ENCODE results near the gene B3GNT7. TPM values are rescaled to one million over a fixed set of nuclear protein-coding genes. Genes with fewer than 3 reads are reported as not detected.
"Not testable (repeated sequence)": the region's sequence is repeated elsewhere in the genome, so short reads cannot be mapped to it uniquely, and the experiment has no call there.

The B3GNT7 gene
- total RNA-seq, 1 experiment from 2014 or later, result 0.57 TPM

DNA sequence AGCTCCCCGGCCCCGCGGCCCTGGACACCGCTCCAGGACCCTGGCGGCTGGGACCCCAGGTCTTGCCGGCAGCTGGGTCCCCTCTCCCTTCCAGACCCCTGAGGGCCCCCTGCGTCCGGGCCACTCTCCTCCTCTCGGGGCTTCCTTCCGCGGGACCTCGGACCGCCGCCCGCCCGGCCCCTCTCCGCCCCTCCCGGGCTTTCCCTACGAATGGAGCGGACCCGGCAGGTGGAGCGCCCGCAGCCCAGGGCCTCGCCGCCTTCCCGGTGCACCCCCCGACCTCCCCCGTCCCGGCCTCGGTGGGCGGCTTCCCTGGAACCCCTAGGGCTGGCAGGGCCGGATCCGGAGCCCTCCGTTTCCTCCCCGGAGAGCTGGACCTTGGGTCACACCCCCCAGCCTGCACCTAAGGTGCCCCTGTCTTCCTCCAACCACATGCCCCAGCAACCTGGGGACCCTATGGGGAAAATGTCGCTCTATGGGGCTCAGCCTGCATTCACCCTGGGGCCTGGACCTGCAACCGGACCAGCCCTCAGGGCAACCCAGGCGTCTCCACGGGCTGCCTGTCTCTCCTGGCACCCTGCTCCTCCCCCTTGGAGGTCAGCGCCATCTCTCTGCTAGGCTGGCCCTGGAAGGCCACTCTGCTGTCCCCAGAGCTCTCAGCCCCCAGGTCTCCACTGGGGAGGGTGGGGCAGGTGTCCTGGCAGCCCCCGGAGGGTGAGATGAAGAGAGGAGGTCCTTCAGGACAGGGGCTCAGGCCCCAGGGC lies 730 bp downstream of the B3GNT7 start:
- no peak for DNase-seq (ENCODE audit: low read depth)
- in situ Hi-C loops (cut with HindIII; ENCODE audit: low pct_unique_long_range_greater_than_20kb, low sequenced_read_pairs), result no loop called here

DNA sequence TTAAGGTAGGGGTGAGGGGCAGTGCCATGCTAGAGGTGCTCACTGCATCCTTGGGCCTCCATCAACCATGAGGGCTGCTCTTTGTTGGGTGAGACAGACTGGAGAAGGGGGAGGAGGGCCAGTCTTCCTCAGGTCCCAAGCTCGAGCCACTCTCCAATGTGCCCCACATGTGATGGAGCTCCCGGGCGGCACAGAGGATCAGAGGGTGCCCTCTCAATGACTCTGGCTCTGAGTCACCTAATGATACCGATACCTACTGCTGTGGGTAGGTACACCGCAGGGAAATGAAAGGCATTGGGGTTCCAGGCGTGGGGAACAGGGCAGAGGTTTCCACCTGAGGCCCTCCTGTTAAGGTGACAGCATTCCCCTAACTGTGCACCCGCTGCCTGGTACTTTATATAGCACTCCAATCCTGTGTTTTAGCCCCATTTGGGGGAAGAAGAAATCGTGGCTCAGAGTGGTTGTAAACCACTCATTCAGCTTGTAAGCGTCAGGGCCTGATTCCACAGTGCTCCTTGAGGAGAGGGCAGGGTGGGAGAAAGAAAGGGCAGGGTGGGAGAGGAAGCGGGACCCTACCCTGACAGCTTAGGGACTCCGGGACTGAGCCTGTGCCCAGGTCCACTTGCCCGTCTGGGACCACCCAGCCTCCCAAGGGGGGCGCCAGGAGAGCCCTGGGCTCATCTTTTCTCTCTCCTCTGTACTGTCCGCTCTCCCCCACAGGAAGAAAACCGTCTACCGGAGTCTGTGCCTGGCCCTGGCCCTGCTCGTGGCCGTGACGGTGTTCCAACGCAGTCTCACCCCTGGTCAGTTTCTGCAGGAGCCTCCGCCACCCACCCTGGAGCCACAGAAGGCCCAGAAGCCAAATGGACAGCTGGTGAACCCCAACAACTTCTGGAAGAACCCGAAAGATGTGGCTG lies 1.8 kb downstream of the B3GNT7 start:
- in situ Hi-C loops (cut with HindIII; ENCODE audit: low pct_unique_long_range_greater_than_20kb, low sequenced_read_pairs), result no loop called here
- DNase-seq (ENCODE audit: low read depth), result no peak

DNA sequence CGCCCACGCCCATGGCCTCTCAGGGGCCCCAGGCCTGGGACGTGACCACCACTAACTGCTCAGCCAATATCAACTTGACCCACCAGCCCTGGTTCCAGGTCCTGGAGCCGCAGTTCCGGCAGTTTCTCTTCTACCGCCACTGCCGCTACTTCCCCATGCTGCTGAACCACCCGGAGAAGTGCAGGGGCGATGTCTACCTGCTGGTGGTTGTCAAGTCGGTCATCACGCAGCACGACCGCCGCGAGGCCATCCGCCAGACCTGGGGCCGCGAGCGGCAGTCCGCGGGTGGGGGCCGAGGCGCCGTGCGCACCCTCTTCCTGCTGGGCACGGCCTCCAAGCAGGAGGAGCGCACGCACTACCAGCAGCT lies 2.4 kb downstream of the B3GNT7 start:
- no peak for DNase-seq (ENCODE audit: low read depth)
- in situ Hi-C loops (cut with HindIII; ENCODE audit: low pct_unique_long_range_greater_than_20kb, low sequenced_read_pairs), result no loop called here

DNA sequence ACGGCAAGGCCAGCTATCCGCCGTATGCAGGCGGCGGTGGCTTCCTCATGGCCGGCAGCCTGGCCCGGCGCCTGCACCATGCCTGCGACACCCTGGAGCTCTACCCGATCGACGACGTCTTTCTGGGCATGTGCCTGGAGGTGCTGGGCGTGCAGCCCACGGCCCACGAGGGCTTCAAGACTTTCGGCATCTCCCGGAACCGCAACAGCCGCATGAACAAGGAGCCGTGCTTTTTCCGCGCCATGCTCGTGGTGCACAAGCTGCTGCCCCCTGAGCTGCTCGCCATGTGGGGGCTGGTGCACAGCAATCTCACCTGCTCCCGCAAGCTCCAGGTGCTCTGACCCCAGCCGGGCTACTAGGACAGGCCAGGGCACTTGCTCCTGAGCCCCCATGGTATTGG lies 3.1 kb downstream of the B3GNT7 start:
- in situ Hi-C loops (cut with HindIII; ENCODE audit: low pct_unique_long_range_greater_than_20kb, low sequenced_read_pairs), result no loop called here
- DNase-seq (ENCODE audit: low read depth), result no peak

DNA sequence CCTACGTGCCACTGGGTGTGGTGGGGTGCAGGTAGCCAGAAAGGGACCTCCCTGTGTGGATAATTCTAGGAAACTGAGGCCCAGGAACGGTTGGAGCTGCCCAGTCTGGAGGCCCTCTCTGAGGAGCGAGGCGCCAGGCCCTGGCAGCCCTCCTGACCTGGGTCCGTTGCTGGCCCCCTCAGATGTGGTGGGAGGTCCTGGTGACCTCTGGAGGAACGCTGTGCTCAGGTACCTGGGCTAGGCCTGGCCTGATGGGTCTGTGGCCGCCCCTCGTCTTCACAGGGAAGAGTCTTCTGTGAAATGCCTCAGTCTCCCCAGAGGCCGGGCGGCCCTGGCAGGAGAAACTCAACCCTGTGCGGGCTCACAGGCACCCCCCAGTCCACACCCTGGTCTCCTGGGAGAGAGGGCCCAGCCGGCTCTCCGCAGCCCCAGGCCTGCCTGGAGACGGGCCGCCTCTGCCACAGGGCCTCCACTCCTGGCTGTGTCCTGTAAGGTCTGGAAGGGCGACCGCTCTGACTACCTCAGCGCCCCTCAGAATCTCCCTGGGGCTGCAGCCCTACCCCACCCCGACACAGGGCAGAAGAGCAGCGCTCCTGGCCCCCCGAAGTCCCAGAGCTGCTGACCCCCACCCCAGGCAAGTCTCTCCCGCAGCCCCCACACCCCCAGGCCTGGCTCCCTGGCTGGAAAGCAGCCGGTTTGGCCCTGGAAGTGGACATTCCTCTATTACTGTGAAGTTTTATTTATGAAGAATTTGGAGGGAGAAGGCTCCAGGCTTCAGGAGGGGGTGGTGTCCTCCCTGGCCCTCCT lies 3.7 kb downstream of the B3GNT7 start:
- no peak for DNase-seq (ENCODE audit: low read depth)
- in situ Hi-C loops (cut with HindIII; ENCODE audit: low pct_unique_long_range_greater_than_20kb, low sequenced_read_pairs), result no loop called here

DNA sequence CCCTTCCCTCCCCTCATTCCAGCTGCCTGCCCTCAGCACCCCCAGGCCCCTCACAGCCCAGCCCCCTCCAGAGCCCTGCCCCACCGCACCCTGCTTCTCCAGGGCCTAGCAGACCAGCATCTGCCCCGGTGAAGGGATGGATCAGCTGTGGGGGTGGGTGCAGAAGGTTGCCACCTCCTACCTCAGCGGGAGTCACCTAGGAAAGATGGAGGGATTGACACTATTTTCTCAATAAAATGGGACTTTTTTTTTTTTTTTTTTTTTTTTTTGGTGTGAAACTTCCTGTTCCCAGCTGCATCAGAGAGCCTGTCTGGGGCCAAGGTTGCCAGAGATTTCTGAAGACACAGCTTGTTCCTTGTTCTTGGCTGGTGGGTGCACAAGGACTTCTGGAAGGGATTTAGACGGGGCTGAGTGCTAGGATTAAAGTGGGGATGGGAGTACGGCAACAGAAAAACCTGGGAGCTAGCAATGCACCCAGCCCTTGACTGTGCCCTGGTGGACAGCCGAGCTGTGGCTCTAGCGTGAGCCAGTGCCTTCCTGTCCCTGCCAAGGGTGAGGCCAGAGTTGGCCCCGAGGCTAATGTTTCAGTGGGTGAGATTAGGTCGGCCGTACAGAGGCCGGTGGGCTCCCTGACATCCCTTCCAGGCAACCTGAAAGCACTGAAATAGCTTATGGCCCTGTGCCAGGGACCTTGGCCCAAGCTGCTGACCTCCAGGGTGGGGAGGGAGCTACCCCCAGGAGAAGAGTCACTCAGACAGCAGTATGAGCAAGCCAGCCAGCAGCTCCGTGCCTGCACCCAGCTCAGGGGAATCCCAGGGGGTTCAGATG lies 4.6 kb downstream of the B3GNT7 start:
- DNase-seq (ENCODE audit: low read depth), result peak; percentile 65
- in situ Hi-C loops (cut with HindIII; ENCODE audit: low pct_unique_long_range_greater_than_20kb, low sequenced_read_pairs), result loop anchor here (25.0 kb wide), 1 partner anchor 313 kb away; no protein-coding TSS in a partner anchor

DNA sequence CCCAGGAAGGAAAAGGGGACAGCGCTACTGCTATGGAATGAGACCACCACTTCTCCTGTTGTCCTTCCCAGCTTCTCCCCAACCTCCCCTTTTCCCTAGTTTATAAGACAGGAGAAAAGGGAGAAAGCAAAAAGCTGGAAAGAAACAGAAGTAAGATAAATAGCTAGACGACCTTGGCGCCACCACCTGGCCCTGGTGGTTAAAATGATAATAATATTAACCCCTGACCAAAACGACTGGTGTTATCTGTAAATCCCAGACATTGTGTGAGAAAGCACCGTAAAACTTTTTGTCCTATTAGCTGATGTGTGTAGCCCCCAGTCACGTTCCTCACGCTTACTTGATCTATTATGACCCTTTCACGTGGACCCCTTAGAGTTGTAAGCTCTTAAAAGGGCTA lies 5.2 kb downstream of the B3GNT7 start:
- in situ Hi-C loops (cut with HindIII; ENCODE audit: low pct_unique_long_range_greater_than_20kb, low sequenced_read_pairs), result loop anchor here (25.0 kb wide), 1 partner anchor 313 kb away; no protein-coding TSS in a partner anchor
- not testable (repeated sequence) for DNase-seq (ENCODE audit: low read depth)

DNA sequence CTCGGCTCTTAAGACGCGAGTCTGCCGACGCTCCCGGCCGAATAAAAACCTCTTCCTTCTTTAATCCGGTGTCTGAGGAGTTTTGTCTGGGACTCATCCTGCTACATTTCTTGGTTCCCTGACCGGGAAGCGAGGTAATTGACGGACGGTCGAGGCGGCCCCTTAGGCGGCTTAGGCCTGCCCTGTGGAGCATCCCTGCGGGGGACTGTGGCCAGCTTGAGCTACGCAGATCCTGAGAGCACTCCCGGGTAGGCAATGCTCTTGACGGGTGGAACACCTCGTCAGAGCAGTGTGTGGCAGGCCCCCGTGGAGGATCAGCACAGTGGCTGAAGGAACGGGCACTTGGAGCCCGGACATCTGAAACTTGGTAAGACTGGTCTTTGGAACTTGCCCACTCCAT lies 5.6 kb downstream of the B3GNT7 start:
- in situ Hi-C loops (cut with HindIII; ENCODE audit: low pct_unique_long_range_greater_than_20kb, low sequenced_read_pairs), result loop anchor here (25.0 kb wide), 1 partner anchor 314 kb away; no protein-coding TSS in a partner anchor
- DNase-seq (ENCODE audit: low read depth), result not testable (repeated sequence)

DNA sequence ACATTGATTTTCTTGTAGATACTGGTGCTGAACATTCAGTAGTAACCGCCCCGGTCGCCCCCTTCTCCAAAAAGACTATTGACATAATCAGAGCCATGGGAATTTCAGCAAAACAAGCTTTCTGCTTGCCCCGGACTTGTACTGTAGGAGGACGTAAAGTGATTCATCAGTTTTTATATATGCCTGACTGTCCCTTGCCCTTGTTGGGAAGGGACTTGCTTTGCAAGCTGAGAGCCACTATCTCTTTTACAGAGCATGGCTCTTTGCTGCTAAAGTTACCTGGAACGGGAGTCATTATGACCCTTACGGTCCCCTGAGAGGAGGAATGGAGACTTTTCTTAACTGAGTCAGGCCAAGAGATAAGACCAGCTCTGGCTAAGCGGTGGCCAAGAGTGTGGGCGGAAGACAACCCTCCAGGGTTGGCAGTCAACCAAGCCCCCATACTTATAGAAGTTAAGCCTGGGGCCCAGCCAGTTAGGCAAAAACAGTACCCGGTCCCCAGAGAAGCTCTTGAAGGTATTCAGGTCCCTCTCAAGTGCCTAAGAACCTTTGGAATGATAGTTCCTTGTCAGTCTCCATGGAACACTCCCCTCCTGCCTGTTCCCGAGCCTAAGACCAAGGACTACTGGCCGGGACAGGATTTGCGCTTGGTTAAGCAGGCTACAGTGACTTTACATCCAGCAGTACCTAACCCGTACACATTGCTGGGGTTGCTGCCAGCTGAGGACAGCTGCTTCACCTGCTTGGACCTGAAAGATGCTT lies 8.1 kb downstream of the B3GNT7 start:
- in situ Hi-C loops (cut with HindIII; ENCODE audit: low pct_unique_long_range_greater_than_20kb, low sequenced_read_pairs), result loop anchor here (25.0 kb wide), 1 partner anchor 316 kb away; no protein-coding TSS in a partner anchor
- DNase-seq (ENCODE audit: low read depth), result not testable (repeated sequence)

DNA sequence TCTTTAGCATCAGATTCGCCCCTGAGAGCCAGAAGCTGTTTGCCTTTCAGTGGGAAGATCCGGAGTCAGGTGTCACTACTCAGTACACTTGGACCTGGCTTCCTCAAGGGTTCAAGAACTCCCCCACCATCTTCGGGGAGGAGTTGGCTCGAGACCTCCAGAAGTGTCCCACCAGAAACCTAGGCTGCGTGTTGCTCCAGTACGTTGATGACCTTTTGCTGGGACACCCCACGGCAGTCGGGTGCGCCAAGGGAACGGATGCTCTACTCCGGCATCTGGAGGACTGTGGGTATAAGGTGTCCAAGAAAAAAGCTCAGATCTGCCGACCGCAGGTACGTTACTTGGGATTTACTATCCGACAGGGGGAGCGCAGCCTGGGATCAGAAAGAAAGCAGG lies 8.7 kb downstream of the B3GNT7 start:
- in situ Hi-C loops (cut with HindIII; ENCODE audit: low pct_unique_long_range_greater_than_20kb, low sequenced_read_pairs), result loop anchor here (25.0 kb wide), 1 partner anchor 317 kb away; no protein-coding TSS in a partner anchor

DNA sequence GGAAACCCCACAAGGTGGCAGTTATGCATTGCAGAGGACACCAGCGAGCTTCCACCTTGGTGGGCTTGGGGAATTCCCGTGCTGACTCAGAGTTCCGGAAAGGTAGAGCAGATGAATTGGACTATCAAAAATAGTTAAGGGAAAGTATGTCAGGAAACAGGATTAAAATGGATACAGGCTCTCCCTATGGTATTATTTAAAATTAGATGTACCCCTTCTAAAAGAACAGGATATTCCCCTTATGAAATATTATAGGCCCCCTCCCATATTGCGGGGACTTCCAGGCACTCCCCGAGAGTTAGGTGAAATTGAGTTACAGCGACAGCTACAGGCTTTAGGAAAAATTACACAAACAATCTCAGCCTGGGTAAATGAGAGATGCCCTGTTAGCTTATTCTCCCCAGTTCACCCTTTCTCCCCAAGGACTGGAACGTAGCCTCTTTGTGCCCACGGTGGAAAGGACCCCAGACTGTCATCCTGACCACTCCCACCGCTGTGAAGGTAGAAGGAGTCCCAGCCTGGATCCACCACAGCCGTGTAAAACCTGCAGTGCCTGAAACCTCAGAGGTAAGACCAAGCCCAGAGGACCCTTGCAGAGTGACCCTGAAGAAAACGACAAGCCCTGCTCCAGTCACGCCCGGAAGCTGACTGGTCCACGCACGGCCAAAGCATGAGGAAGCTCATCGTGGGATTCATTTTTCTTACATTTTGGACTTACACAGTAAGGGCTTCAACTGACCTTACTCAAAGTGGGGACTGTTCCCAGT lies 10.3 kb downstream of the B3GNT7 start:
- in situ Hi-C loops (cut with HindIII; ENCODE audit: low pct_unique_long_range_greater_than_20kb, low sequenced_read_pairs), result loop anchor here (25.0 kb wide), 1 partner anchor 318 kb away; no protein-coding TSS in a partner anchor

More for the DNA sequence above, 8.7 kb downstream of the B3GNT7 start:
- not testable (repeated sequence) for DNase-seq (ENCODE audit: low read depth)

DNA sequence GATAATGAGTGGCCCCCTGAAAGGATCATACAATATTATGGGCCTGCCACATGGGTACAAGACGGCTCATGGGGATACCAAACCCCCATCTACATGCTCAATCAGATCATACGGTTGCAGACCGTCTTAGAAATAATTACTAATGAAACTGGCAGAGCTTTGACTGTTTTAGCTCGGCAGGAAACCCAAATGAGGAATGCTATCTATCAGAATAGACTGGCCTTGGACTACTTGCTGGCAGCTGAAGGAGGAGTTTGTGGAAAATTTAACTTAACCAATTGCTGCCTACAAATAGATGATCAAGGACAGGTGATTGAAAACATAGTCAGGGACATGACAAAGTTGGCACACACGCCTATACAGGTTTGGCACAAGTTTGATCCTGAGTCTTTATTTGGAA lies 12.2 kb downstream of the B3GNT7 start:
- in situ Hi-C loops (cut with HindIII; ENCODE audit: low pct_unique_long_range_greater_than_20kb, low sequenced_read_pairs), result loop anchor here (25.0 kb wide), 1 partner anchor 320 kb away; no protein-coding TSS in a partner anchor
- not testable (repeated sequence) for DNase-seq (ENCODE audit: low read depth)

More for the DNA sequence above, 10.3 kb downstream of the B3GNT7 start:
- DNase-seq (ENCODE audit: low read depth), result peak; percentile 45

DNA sequence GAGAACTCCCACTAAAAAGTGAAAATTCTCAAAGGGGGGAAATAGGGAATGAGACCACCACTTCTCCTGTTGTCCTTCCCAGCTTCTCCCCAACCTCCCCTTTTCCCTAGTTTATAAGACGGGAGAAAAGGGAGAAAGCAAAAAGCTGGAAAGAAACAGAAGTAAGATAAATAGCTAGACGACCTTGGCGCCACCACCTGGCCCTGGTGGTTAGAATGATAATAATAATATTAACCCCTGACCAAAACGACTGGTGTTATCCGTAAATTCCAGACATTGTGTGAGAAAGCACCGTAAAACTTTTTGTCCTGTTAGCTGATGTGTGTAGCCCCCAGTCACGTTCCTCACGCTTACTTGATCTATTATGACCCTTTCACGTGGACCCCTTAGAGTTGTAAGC lies 12.8 kb downstream of the B3GNT7 start:
- in situ Hi-C loops (cut with HindIII; ENCODE audit: low pct_unique_long_range_greater_than_20kb, low sequenced_read_pairs), result loop anchor here (25.0 kb wide), 1 partner anchor 321 kb away; no protein-coding TSS in a partner anchor
- not testable (repeated sequence) for DNase-seq (ENCODE audit: low read depth)

DNA sequence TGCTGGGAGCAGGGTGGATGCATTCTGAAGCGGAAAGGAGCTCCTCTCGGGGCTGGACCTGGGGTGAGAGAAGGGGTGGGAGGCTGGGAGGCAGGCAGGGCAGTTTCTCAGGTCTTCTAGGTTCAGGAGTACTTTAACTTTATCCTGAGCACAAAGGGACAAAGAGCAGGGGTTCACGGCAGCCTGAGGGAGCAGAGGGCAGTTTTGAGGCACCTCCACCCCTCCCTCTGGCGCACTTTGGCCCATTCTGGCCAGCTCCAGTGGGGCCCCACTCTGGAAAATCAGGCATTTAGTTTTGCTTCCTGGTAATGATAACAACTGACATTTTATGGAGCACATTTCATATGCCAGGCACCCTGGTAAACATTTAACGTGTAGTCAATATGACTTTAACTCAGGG lies 14.3 kb downstream of the B3GNT7 start:
- in situ Hi-C loops (cut with HindIII; ENCODE audit: low pct_unique_long_range_greater_than_20kb, low sequenced_read_pairs), result loop anchor here (25.0 kb wide), 1 partner anchor 322 kb away; no protein-coding TSS in a partner anchor
- DNase-seq (ENCODE audit: low read depth), result no peak

DNA sequence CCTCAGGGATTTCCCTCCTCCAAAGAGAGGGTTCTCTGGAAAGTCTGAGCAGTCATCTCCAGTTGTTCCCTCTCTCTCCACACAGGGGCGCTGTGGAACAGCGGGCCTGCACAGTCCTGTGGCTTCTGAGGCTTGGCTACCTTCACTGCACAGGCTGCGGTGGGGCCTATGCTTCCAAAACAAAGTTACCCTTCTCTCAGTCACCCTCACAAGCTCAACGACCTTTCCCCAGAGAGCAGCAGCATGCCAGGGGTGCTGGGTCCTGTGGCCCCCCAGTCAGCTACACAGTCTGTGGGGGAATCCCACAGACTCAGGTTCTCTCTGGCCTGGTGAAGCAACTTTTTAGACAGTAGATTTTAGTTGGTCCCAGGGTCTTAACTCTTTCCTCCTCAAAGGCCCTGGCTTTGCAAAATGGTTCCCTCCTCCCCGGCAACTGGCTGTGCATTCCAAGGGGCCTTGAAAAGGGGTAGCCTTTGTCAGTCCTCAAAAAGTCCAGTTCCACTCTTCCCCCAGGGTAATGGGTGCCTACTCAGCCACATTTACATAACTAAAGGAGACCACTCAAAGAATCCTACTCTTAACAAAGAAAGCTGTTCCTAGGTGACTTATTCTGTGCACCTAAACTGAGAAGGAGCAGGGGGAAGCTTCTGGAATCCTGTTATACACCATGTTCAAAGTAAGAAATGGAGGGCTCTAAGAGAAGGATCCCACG lies 14.9 kb downstream of the B3GNT7 start:
- in situ Hi-C loops (cut with HindIII; ENCODE audit: low pct_unique_long_range_greater_than_20kb, low sequenced_read_pairs), result loop anchor here (25.0 kb wide), 1 partner anchor 323 kb away; no protein-coding TSS in a partner anchor
- DNase-seq (ENCODE audit: low read depth), result no peak

Measured in Caki2 (cell line).